Activated T-cell treated with anti-CD3 and anti-CD28 coated beads, Interleukin-2, amount 50 U/mL, for 4 hours (primary cell): ENCODE results near the gene LRIF1. TPM values are rescaled to one million over a fixed set of nuclear protein-coding genes. Genes with fewer than 3 reads are reported as not detected.

Experiments used
- ATAC-seq, 2 donors: fragments of 200-7000 bp; cut with Tn5 transposase; one replicate each; pipeline ENCODE4 v1.10.0; 2021
- DNase-seq: peaks from one replicate; pipeline ENCODE4 v3.0.0-alpha.2; 2020
- H3K27me3 Mint-ChIP-seq: one replicate; pipeline ENCODE4 v1.8.0; 2021; ENCODE audit warnings: low read depth, mixed read lengths
- H3K36me3 Mint-ChIP-seq: one replicate; pipeline ENCODE4 v1.8.0; 2022; ENCODE audit warnings: mixed read lengths; ENCODE audit not compliant: insufficient read depth
- H3K4me1 Mint-ChIP-seq: one replicate; pipeline ENCODE4 v1.8.0; 2021; ENCODE audit warnings: low read depth, mixed read lengths
- H3K4me3 Mint-ChIP-seq: one replicate; pipeline ENCODE4 v1.8.0; 2021; ENCODE audit warnings: mild to moderate bottlenecking, moderate library complexity, mixed read lengths
- H3K9me3 Mint-ChIP-seq: one replicate; pipeline ENCODE4 v1.8.0; 2021; ENCODE audit warnings: mixed read lengths
- total RNA-seq, 3 donors: library from RNA; stranded (reverse); gene quantifications; one replicate each; pipeline ENCODE4 v1.2.1, GENCODE V29; 2021

LRIF1 gene
- total RNA-seq, 3 donors from 2014 or later: 7.5 to 10.1 (median 9.5) TPM

DNA sequence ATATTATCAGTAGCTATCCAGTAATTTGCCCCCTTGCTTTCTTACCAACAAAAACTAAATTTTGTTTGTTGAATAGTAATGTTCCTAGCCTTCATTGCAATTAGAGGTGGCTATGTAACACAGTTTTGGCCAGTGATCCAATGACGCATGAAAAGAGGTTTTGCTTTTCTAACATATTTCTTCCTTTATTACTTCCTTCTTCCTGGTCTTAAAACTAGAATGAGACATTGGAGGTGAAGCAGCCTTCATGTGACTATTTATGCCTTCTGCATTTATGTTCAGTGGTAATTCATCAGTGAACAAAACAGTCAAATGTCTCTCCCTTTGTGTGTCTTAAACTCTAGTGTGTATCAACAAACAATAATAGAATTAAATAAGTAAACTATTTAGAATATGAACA, 35.5 kb downstream of the LRIF1 start:
- Mint-ChIP-seq H3K9me3 (peaks cover 25% of the 10 kb centered on the region), H3K4me3 (no peak overlapping the region), H3K27me3 (no peaks in the 10 kb centered on the region), H3K4me1 (no peaks in the 10 kb centered on the region), H3K36me3 (peaks cover 16% of the 10 kb centered on the region)
- ATAC-seq (no peak), DNase-seq (no peak)

DNA sequence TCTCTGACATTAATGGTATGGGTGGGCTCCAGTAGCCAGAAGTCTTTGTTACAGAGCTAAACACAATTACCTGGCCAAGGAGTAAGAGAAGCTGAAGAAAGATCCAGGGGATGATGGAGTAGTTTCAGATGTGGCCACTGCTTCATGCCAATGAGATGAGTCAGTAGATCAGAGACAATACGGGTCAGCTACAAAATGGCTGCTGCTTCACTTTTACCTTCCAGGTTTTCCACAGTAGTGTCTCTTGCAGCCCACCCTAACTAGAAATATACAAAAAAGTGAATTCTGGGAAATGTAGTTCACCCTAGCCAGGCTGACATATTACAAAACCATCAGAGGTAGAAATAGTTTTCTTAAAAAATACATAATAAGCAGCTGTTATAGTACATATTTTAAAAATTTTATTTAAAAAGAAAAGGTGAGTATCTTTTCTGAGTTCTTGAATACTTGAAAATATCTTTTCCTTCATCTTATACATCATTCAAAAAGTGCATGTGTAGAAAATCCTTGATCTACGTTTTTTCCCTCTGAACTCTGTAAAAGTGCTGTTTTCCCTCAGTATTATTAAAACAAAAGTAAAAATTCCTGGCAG, 36.1 kb downstream of the LRIF1 start:
- no peak overlapping the region for H3K4me3 Mint-ChIP-seq
- no peak for DNase-seq
- ATAC-seq: no peak
- H3K9me3 Mint-ChIP-seq: peaks cover 28% of the 10 kb centered on the region
- H3K4me1 Mint-ChIP-seq: no peaks in the 10 kb centered on the region
- H3K27me3 Mint-ChIP-seq: no peaks in the 10 kb centered on the region
- peaks cover 18% of the 10 kb centered on the region for H3K36me3 Mint-ChIP-seq

DNA sequence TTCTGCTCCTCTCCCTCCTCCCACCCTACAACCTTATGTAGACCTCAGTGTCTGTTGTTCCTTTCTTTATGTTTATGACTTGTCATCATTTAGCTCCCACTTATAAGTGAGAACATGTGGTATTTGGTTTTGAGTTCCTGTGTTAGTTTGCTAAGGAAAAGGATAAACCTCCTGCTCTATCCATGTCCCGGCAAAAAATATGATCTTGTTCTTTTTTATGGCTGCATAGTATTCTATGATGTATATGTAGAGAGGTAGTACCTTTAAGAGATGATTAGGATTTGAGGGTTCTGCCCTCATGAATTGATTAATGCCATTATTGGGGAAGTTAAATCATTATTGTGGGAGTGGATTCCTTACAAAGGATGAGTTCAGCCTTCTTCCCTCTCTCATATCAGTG, 41.8 kb downstream of the LRIF1 start:
- Mint-ChIP-seq H3K9me3 (peaks cover 11% of the 10 kb centered on the region), H3K36me3 (peaks cover 9% of the 10 kb centered on the region), H3K4me1 (peaks cover 3% of the 10 kb centered on the region), H3K27me3 (no peaks in the 10 kb centered on the region), H3K4me3 (no peak overlapping the region)
- DNase-seq (no peak), ATAC-seq (no peak)

DNA sequence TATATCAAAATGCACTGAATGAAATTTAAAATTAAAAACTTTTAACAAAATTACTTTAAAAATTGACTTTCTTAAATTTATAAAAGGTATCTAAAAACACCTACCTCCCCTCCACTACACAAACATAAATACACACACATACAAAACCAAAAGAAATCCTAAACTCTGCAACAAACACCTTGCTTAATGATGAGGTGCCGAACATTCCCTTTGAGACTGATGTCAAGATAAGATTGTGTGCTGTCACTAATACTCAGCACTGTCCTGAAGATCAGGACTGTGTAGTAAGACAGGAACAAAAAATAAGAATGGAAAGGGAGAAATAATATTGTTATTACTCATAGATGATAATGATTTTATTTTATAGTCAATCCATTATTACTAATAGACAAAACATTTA, 45.7 kb downstream of the LRIF1 start:
- ATAC-seq: no peak
- Mint-ChIP-seq H3K9me3 (peaks cover 14% of the 10 kb centered on the region), H3K27me3 (no peaks in the 10 kb centered on the region), H3K4me1 (peaks cover 10% of the 10 kb centered on the region), H3K4me3 (no peak overlapping the region), H3K36me3 (peaks cover 6% of the 10 kb centered on the region)
- no peak for DNase-seq

DNA sequence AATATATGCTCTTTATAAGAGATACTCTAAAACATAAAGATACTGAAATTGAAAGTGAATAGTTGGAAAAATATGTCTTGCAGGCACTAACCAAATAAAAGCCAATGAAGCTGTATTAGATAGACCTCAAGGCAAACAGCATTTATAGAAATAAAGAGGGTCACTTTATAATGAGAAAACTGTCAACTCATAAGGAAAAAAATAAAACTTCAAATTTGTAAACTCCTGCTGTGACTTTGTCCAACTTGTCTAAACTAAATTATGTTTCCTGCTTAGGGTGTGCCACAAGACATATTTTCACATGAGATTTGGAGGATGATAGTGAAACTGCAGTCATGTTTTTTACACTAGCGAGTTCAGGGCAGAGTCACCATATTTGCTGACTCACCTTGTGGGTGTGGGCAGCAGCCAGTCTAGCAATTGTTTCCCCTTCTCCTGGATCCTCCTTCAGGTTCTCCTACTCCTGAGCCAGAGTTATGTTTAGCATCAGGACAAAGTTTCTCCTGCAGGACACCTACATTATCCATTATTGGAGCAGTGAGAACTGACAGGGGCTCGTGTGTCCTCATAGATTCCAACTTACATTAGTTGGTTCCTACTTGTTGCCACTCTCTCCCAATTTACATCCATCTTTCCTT, 46.9 kb downstream of the LRIF1 start:
- H3K36me3 Mint-ChIP-seq: peaks cover under 1% of the 10 kb centered on the region
- peaks cover 12% of the 10 kb centered on the region for H3K9me3 Mint-ChIP-seq
- H3K4me3 Mint-ChIP-seq: peak overlapping the region; percentile 33
- no peak for DNase-seq
- peak; percentile 70 to 82 for ATAC-seq
- H3K27me3 Mint-ChIP-seq: no peaks in the 10 kb centered on the region
- H3K4me1 Mint-ChIP-seq: peaks cover 10% of the 10 kb centered on the region

DNA sequence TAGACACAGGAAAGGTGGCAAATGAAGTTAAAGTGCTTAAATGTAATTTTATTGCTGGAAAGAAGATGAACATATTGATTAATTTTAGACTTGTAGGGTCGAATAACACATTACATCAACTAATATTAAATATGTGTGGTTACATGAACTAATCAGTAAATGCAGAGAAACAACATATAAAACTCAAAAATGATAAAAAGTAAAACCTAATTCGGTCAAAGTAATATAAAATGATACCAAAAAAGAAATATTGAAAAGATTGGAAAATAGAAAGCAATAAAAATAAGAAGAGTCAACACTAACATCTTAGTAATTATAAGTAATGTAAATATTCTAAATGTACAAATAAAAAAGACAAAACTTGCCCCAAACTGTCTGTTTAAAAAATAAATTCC, 47.5 kb downstream of the LRIF1 start:
- no peak for ATAC-seq
- Mint-ChIP-seq H3K36me3 (no peaks in the 10 kb centered on the region), H3K4me1 (peaks cover 10% of the 10 kb centered on the region), H3K4me3 (peak overlapping the region; percentile 33), H3K9me3 (peaks cover 16% of the 10 kb centered on the region), H3K27me3 (no peaks in the 10 kb centered on the region)
- no peak for DNase-seq

DNA sequence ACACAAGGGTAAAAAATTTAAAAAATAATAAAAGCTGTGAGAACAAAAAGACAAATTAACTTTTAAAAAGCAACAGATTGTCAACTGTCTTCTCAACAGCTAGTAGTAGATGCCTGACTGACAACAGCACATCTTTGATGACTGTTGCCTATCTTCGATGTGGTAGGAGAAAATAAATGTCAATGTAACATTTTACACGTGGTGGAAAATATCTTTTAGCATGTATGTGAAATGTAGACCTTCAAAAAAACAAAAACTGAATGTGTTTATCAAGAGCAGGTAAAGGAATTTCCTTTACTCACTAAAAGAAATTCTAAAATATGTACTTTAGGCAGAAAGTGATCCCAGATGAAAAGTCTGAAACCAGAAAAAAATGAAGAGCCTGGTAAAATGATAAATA, 47.9 kb downstream of the LRIF1 start:
- ATAC-seq: no peak
- Mint-ChIP-seq H3K27me3 (no peaks in the 10 kb centered on the region), H3K9me3 (peaks cover 21% of the 10 kb centered on the region), H3K4me1 (peaks cover 10% of the 10 kb centered on the region), H3K36me3 (peaks cover 2% of the 10 kb centered on the region), H3K4me3 (no peak overlapping the region)
- DNase-seq: no peak

DNA sequence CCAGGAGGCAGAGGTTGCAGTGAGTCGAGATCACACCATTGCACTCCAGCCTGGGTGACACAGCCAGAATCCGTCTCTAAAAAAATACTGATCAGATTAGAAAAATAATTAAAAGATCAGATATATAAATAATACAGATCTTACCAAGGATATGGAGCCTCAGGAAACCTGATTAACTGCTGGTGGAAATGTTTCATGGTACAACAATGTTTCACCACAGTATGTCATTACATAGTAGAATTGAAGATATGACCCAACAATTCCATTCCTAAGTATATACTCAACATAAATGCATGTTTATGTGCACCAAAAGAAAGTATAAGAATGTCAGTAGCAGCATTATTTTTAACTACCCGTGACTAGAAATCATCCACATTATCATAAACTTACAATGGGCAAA, 49.0 kb downstream of the LRIF1 start:
- H3K27me3 Mint-ChIP-seq: no peaks in the 10 kb centered on the region
- ATAC-seq (no peak), DNase-seq (no peak)
- peaks cover 2% of the 10 kb centered on the region for H3K36me3 Mint-ChIP-seq
- H3K9me3 Mint-ChIP-seq: peaks cover 28% of the 10 kb centered on the region
- no peak overlapping the region for H3K4me3 Mint-ChIP-seq
- peaks cover 10% of the 10 kb centered on the region for H3K4me1 Mint-ChIP-seq

DNA sequence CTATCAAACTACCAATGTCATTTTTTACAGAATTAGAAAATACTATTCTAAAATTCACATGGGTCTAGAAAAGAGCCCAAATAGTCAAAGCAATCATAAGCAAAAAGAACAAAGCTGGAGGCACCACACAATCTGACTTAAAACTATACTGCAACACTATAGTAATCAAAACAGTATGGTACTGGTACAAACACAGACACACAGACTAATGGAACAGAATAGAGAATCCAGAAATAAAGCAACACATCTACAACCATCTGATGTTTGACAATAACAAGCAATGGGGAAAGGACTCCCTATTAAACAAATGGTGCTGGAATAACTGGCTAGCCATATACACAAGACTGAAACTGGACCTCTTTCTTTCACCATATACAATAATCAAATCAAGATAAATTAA, 50.9 kb downstream of the LRIF1 start:
- ATAC-seq (no peak), DNase-seq (no peak)
- peaks cover 42% of the 10 kb centered on the region for H3K9me3 Mint-ChIP-seq
- no peaks in the 10 kb centered on the region for H3K27me3 Mint-ChIP-seq
- H3K4me1 Mint-ChIP-seq: peaks cover 10% of the 10 kb centered on the region
- no peak overlapping the region for H3K4me3 Mint-ChIP-seq
- H3K36me3 Mint-ChIP-seq: peaks cover 4% of the 10 kb centered on the region

DNA sequence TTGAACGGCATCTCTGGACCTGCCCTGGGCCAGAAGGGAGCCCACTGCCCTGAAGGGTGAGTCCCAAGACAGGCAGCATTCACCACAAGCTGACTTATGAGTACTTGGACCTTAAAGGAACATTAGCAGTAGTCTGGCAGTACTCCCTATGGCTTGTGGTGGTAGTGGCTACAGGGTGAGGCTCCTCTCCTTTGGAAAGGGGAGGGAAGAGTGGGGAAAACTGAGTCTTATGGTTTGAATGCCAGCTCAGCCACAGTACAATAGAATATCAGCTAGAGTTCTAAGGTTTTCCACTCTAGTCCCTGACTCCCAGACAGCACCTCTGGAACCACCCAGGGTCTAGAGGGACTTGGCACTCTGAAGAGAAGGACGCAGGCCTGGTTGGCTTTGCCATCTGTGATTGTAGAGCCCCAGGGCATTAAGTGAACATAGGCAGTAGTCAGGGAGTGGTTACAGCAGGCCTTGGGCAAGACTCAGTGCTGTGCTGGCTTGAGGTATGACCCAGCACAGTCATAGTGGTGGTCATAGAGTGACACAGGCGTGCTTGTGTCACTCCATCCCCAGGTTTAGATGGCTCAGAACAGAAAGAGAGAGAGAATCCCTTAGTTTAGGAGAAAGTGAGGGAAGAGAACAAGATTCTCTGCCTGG, 59.7 kb downstream of the LRIF1 start:
- DNase-seq: no peak
- peaks cover 12% of the 10 kb centered on the region for H3K4me1 Mint-ChIP-seq
- no peaks in the 10 kb centered on the region for H3K27me3 Mint-ChIP-seq
- ATAC-seq: peak; percentile 18 to 41
- H3K9me3 Mint-ChIP-seq: peaks cover 36% of the 10 kb centered on the region
- no peak overlapping the region for H3K4me3 Mint-ChIP-seq
- H3K36me3 Mint-ChIP-seq: peaks cover 45% of the 10 kb centered on the region

DNA sequence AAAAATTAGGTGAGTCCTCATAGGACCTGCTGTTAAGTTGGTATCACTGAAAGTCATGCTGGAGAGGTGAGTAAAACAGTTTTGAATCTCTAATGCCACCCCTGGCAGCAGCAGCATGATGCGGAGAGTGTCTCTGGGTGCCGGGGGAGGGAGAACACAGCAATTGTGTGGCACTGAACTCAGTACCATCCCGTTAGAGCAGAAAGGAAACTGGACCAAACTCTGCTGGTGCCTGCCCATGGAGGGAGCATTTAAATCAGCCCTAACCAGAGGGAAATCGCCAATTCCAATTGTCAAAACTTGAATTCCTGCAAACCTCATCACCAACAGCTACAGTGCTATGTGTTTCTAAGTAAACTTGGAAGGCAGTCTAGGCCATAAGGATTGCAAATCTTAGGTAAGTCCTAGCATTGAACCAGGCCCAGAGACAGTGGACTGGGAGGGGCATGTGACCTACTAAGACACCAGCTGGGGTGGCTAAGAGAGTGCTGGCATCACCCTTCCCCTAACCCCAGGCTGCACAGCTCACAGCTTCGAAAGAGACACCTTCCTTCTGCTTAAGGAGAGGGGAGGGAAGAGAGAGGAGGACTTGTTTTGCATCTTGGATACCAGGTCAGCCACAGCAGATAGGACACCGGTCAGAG, 60.8 kb downstream of the LRIF1 start:
- DNase-seq: no peak
- Mint-ChIP-seq H3K27me3 (no peaks in the 10 kb centered on the region), H3K9me3 (peaks cover 28% of the 10 kb centered on the region), H3K4me1 (peaks cover 21% of the 10 kb centered on the region), H3K36me3 (peaks cover 52% of the 10 kb centered on the region), H3K4me3 (no peak overlapping the region)
- no peak for ATAC-seq

DNA sequence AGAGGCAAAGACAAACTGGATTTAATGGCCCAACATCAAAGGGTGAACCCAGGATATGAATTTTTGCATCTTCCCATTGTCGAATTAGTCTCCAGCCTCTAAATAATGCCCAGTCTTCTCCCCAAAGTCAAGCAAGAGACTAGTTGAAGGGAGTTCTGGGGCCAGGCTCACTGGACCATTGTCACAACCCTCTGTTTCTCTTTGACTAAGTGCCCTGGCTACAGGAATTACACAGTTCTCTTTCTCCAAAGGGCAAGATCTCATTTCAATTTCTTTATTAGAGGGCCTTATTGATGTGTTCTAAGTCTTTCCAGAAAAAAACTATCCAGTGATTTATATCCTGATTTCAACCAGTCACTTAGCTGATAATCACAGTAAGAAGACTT, 64.3 kb downstream of the LRIF1 start:
- ATAC-seq (no peak), DNase-seq (no peak)
- Mint-ChIP-seq H3K36me3 (peaks cover 81% of the 10 kb centered on the region), H3K9me3 (peaks cover 6% of the 10 kb centered on the region), H3K4me3 (no peak overlapping the region), H3K4me1 (peaks cover 54% of the 10 kb centered on the region), H3K27me3 (no peaks in the 10 kb centered on the region)

DNA sequence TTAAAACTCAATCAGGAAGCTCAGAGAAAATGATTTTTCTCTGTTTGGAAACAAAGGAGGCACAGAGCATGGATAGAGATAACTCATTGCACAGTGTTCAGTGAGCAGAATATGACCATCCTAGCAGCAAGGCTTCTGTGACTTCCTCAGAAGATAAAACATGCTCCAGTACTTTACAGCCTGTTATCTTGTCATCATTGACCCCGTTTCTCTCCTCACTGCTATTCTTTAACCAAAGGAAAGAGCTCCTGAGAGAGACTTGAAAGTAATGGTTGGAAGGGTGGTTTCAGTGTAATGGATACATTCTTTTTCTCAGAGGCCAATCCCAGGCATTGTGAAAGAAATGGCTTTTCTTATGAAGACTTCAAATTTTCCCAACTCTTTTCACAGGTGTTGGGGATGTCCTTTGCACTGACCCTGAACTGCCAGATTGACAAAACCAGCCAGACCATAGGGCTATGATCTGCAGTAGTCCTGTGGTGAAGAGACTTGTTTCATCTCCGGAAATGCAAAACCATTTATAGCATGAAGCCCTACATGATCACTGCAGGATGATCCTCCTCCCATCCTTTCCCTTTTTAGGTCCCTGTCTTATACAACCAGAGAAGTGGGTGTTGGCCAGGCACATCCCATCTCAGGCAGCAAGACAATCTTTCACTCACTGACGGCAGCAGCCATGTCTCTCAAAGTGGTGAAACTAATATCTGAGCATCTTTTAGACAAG, 64.8 kb downstream of the LRIF1 start:
- Mint-ChIP-seq H3K36me3 (peaks cover 86% of the 10 kb centered on the region), H3K4me3 (no peak overlapping the region), H3K27me3 (no peaks in the 10 kb centered on the region), H3K9me3 (peaks cover under 1% of the 10 kb centered on the region), H3K4me1 (peaks cover 60% of the 10 kb centered on the region)
- DNase-seq: no peak
- ATAC-seq: no peak

DNA sequence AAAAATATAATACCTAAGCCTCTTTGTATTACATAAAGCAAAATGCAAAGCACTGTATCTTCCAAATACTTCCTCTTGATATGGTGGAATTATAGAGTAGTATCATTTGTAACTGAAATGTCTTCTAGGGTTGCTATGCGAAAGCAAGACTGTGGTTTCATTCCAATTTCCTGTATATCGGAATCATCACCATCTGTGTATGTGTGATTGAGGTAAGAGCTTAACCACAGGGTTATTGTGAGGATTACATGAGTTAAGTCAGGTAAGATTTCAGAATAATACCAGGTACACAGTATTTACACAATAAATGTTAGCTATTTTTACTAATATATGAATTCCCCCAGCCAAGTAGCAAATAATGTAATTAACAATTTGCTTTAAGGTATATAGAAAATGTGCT, 66.0 kb downstream of the LRIF1 start:
- Mint-ChIP-seq H3K27me3 (no peaks in the 10 kb centered on the region), H3K9me3 (no peaks in the 10 kb centered on the region), H3K36me3 (peaks cover 88% of the 10 kb centered on the region), H3K4me3 (no peak overlapping the region), H3K4me1 (peaks cover 72% of the 10 kb centered on the region)
- no peak for DNase-seq
- peak; percentile 49 to 57 for ATAC-seq
